NCI-H2227 (cell line): ENCODE results near the gene TMEM150B.

Source experiments
- DNase-seq: peaks from one replicate; lab custom pipeline; 2025; ENCODE audit not compliant: unreplicated experiment; lab: John Stamatoyannopoulos, UW

Gene TMEM150B

DNA sequence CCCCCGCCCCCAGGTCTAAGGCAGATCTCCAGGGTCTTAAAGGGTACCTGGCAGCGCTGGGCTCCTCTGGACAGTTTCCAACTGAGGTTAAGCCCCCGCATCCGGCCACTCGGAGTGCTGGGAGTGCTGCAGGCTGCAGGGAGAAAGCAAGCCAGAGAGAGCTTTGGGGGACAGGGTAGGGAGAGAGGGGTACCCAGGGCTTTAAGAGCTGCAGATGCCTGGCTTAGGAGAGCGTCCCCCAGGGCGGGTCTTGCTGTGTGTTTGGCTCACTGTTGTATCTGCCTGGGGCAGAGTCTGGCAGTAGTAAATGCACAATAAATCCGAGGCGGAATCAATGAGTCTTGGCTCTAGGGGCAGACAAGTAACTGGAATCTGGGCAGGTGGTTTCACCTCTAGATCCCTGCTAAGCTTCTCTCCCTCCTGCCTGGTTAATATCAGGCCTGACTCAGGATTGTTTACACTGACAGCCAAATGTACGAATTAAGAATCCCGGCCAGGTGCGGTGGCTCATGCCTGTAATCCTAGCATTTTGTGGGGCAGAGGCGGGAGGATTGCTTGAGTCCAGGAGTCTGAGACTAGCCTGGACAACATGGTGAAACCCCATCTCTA lies 30.2 kb upstream of the TMEM150B start:
- no peak for DNase-seq

GRCh38 chr19:55354698-55355212 lies 29.6 kb upstream of the TMEM150B start, which contains the start of gene COX6B2:
TSS of gene COX6B2 (minus strand) at chr19:55354719. CDS start at chr19:55354521, 198 bp downstream.
- DNase-seq = no peak

GRCh38 chr19:55353803-55354697 lies 28.9 kb upstream of the TMEM150B start:
- DNase-seq = peak; percentile 88

DNA sequence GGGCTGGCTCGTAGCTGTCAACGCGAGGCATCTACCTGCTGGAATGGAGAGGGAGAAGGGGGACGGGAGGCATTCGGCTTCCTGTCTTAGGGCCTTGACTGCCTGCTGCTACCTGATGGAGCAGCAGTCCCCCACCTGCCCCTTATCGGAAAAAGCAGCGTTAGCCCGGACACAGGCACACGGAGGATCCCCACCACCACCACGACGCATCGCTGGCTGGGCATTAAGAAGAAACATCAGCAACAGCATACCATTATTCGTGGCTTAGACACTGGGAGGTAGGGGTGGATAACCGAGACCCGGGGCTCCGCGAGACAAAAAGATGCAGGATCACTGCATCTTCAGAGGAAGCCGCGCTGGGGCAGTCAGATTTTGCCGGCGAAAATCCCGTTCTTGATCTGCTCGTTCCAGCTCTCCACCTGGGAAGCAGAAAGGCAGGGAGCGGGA lies 28.2 kb upstream of the TMEM150B start:
- no peak for DNase-seq

DNA sequence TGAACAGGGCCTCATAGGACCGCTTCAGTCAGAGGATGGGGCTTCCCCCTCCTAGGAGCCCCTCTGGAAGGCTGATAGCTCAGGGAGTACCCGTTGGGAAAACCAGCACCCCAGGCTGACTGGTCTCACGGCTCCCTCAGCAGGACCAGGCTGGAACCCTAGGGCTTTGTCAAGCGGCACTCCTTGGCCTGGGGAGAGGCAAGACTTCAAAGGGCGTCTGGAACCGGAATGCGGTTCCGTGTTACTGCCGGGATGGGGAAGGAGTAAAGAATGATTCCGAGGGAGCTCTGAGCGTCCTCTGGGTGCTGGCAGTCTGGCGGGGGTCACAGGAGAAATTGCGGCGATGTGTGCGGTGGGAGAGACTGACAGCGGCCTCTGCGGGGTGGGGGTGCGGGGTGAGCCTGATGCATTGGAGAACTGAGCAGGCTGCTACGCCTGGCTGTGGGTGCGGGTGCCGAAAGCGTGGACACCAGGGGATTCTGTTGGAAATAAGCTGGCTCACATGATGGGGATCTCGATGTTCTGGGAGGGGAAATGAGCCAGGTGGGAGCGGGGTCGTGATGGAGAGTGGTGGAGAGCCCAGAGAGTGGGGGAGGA lies 27.5 kb upstream of the TMEM150B start:
- no peak for DNase-seq

DNA sequence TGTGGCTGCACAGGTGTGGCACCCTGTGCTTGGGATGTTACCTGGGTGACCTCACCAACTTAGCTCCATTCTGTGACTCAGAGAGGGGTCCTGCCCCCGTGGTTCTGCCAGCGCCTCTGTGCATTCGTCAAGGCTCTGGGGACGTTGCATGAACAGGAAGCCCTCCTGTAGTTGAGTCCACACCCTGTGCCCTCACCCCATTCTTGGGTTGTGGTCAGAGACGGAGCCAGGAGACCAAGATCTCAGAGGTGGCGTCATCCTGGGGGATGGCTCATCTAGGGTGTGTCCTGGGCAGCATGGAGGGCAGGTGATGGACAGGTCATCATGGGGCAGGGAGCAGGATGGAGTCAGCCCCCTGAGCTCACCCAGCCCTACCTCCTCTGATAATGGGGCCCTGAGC lies 26.9 kb upstream of the TMEM150B start:
- no peak for DNase-seq

- DNase-seq = no peak
Observed at GRCh38 chr19:55350620-55351315, 25.6 kb upstream of the TMEM150B start.

DNA sequence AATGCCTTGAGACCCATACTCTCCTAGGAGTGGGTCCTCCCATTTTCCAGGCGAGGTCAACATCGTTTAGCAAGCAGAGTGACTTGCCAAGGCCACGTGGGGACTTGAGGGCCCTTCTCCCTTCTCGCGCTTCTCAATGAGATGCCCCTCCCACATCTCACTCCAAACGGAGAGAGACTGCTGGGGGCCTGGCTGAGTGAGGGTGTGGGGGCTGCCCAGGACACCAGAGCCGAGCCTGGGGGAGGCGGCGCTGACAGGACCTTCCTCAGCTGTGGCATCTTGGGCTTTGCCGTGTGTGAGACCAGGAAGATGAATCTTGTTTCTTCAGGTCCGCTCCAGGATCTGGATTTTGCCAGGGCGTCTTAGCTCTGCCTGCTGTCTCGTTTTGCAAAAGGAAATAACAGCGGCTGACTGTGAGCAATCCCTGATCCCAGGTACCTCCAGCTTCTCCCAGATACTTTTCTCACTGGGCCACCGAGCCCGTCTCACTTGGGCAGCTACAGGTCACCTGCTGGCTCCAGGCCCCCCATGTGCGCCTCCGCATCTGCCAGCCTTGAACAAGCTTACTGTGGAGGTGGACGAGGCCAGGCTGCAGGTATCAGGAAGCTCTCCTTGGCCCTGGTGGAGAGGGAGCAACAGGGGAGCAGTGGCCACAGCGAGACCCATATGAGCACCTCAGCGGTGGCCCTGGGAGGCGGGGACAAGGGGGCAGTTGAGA lies 23.3 kb upstream of the TMEM150B start:
- peak; percentile 76 for DNase-seq

GRCh38 chr19:55347442-55348009 lies 22.4 kb upstream of the TMEM150B start:
- DNase-seq = no peak

DNA sequence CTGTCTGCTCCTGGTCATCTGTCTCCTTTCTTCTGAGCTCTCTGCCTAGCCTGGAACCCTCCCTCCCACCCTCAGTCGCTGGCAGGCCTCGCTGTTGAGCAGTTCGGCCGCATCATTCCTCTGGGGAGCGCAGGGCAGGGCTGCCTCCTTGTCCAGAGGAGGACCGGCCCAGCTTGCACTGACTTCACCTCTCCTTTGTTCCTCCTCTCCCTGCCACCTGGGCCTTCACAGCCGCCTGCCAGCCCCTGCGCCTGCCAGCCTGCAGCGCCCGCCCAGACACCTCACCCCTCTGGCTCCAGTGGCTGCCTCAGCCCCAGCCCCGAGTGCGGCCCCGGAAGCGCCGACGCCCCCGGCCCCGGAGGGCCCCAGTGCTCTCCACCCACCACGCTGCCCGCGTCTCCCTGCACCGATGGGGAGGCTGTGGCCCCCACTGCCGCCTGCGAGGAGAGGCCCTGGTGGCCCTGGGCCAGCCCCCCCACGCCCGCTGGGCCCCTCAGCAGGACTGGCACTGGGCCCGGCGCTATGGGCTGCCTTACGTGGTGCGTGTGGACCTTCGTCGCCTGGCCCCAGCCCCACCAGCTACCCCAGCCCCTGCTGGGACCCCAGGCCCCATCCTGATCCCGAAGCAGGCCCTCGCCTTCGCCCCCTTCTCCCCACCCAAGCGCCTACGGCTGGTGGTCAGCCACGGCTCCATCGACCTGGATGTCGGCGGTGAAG lies 21.7 kb upstream of the TMEM150B start:
- no peak for DNase-seq

DNA sequence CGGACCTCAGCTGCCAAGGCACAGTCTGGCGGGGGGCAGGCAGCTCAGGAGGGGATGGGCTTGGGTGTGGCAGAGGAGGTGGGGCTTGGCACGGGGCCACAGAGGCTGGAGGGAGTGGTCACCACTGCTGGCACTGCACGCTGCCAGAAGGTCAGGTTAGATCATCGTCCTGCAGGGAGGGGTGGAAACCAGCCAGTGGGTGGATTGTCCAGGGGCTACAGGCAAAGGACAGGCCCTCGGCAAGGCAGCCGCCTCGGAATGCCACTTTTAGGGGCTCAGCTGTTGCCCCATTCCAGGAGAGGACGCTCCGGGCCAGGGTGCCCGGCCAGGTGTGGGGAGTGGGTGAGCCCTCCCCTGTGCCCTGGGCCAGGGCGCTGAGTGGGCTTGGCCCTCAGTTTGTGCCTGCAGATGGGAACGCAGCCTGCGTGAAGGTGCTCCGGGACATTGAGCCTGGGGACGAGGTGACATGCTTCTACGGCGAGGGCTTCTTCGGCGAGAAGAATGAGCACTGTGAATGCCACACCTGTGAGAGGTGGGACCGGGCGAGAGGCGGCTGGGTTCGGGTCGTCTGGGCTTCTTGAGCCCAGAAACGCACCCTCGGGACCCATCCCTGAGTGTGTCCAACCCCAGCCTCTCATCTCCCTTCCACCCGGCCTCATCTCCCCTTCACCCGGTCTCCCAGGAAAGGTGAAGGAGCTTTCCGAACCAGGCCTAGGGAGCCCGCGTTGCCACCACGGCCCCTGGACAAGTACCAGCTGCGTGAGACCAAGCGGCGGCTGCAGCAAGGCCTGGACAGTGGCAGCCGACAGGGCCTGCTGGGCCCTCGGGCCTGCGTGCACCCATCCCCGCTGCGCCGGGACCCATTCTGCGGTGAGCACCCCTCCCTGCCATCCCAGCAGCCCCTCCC lies 20.9 kb upstream of the TMEM150B start:
- peak; percentile 53 for DNase-seq

GRCh38 chr19:55345101-55345817 lies 20.1 kb upstream of the TMEM150B start:
- DNase-seq = no peak

DNA sequence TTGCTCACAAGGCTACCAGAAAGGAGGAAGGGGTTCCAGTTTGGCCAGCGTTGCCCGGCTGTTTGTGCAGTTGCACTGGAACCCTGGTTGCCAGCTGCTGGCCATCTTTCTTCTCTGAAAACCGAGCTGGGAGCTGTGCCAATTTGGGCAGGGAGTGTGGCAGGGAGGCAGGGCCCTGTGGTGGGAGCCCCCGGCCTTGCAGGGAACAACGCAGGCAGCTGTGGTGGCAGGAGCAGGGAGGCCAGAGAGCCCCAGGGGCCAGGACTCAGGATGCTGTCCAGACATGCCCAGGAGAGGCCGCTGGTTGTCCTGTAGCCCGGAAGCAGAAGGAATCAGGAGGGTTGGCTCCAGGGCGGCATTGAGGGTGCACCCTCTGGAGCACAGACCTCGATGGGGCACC lies 19.3 kb upstream of the TMEM150B start:
- DNase-seq = no peak

GRCh38 chr19:55341595-55342531 lies 16.7 kb upstream of the TMEM150B start:
- no peak for DNase-seq

GRCh38 chr19:55341171-55341588 lies 16.0 kb upstream of the TMEM150B start:
- peak; percentile 88 for DNase-seq

GRCh38 chr19:55340784-55341147 lies 15.6 kb upstream of the TMEM150B start:
- peak; percentile 86 for DNase-seq
